ENCODE measurements around the gene MT3. TPM values are rescaled to one million over a fixed set of nuclear protein-coding genes. Genes with fewer than 3 reads are reported as not detected.
A peak's percentile ranks its signal among the peaks of the same experiment; 100 is the strongest.

The MT3 gene
- total and polyA plus RNA-seq, 2 experiments from 2014 or later: not detected

DNA sequence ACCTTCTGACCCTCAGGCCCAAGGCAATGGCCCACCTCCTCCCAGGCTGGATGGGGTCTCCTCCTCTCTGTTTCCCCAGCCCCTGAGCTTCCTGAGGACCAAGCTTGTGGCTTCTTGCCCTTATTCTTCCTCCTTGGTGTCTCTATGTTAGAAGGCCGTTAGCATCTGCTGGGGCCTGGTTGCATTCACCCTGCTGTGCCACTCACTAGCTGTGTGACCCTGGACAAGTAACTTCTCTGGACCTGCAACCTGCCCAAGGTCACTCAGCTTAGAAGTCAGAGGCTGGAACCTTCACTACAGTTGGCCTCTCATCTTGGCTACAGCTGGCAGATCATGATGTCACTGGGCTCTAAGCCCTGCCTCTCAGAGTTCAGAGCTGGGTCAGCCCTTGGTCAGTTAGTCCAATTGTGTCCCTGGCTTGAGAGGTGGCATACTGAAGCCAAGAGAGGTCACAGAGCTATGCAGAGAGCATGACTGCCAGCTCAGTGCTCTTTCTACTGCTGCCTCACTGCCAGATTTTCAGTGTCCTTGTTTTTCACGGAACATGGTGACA lies 22.0 kb downstream of the MT3 start:
- H3K36me3 ChIP-seq (ENCODE audit: low read depth): no peaks in the 10 kb centered on the region
- peak overlapping the region; percentile 100 for H3K27ac ChIP-seq
- peak; percentile 75 for DNase-seq
- H3K4me1 ChIP-seq (ENCODE audit: insufficient read depth): peaks cover 74% of the 10 kb centered on the region
- in situ Hi-C loops (cut with MboI): no loop called here
- peaks cover 12% of the 10 kb centered on the region; the same call in 1 of the 2 replicates for H3K79me2 ChIP-seq (ENCODE audit: insufficient read depth)
- peak overlapping the region; percentile 96 for H3K9ac ChIP-seq
- peaks cover 79% of the 10 kb centered on the region for H3F3A ChIP-seq (ENCODE audit: insufficient read depth)
- peak overlapping the region; percentile 95; the same call in 1 of the 2 replicates for H3K4me3 ChIP-seq
- H3K4me2 ChIP-seq (ENCODE audit: unreplicated experiment): peak overlapping the region; percentile 92
- TF ChIP-seq EZH2phosphoT487 (IDR thresholded peaks at IDR 0.05; ENCODE audit: insufficient read depth, low read depth) (no peak), EZH2 (IDR thresholded peaks at IDR 0.05; ENCODE audit: insufficient read depth, poor library complexity, severe bottlenecking) (no peak)
- H4K20me1 ChIP-seq (ENCODE audit: insufficient read depth): no peaks in the 10 kb centered on the region
- WGBS, 2 experiments (ENCODE audit: low coverage in 1 of 2, low lambda C conversion rate in 2 of 2, missing lambda C conversion rate in 2 of 2): 5 to 10% methylated on average over 1 to 2 of the region's 2 CpGs
- no peaks in the 10 kb centered on the region for H3K27me3 ChIP-seq (replicated peaks; ENCODE audit: insufficient read depth)
- H3K9me3 ChIP-seq (ENCODE audit: low read depth): no peaks in the 10 kb centered on the region
- no peaks in the 10 kb centered on the region for H3K9me2 ChIP-seq (ENCODE audit: insufficient read depth)
- peak overlapping the region; percentile 20; the same call in 1 of the 2 replicates for H2AFZ ChIP-seq

DNA sequence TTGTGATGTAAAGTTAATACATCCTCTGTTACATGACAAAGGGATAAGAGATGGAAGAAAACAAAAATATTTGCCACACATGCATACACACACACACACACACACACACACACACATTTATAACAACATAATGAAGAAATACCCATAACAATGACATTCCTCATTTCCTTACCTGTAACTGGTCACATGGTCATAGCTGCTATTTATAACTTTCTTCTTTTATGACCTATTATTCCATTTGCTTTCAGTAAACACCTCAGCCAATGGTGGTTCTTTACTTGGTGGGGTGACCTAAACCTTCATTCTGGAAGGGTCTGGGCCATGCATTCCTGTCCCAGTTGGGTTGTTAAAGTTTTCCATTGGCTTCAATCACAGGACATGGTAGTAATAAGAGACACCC lies 24.4 kb downstream of the MT3 start:
- Histone ChIP-seq H4K20me1 (ENCODE audit: insufficient read depth) (no peaks in the 10 kb centered on the region), H3K4me3 (no peak overlapping the region), H3K27me3 (replicated peaks; ENCODE audit: insufficient read depth) (no peaks in the 10 kb centered on the region), H3K36me3 (ENCODE audit: low read depth) (no peaks in the 10 kb centered on the region), H3K4me1 (ENCODE audit: insufficient read depth) (peaks cover 62% of the 10 kb centered on the region), H3K9me3 (ENCODE audit: low read depth) (no peaks in the 10 kb centered on the region), H3F3A (ENCODE audit: insufficient read depth) (peaks cover 62% of the 10 kb centered on the region), H3K79me2 (ENCODE audit: insufficient read depth) (peaks cover 10% of the 10 kb centered on the region; the same call in 1 of the 2 replicates), H3K9me2 (ENCODE audit: insufficient read depth) (no peaks in the 10 kb centered on the region), H3K4me2 (ENCODE audit: unreplicated experiment) (no peak overlapping the region), H3K27ac (no peak overlapping the region), H2AFZ (no peak overlapping the region), H3K9ac (no peak overlapping the region)
- TF ChIP-seq EZH2phosphoT487 (IDR thresholded peaks at IDR 0.05; ENCODE audit: insufficient read depth, low read depth) (no peak), EZH2 (IDR thresholded peaks at IDR 0.05; ENCODE audit: insufficient read depth, poor library complexity, severe bottlenecking) (no peak)
- DNase-seq: no peak
- in situ Hi-C loops (cut with MboI): no loop called here

DNA sequence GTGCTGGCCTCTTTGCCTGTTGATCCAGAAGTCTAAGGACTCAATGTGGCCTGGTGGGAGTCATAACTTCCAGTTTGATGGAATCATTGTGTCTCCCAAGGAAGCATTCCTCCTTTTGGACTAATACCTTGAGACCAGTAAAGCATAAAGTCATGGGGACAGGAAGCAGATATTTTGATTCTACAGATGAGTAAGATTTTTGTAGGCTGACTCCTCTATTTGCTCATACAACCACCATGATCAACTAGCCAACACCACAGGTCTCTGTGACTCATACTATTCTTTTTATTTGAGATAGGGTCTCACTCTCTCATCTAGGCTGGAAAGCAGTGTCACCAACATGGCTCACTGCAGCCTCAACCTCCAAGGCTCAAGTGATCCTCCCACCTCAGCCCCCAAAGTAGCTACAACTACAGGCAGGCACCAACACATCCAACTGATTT lies 25.2 kb downstream of the MT3 start:
- DNase-seq: peak; percentile 74
- no peaks in the 10 kb centered on the region for H3K27me3 ChIP-seq (replicated peaks; ENCODE audit: insufficient read depth)
- no peaks in the 10 kb centered on the region for H3K9me3 ChIP-seq (ENCODE audit: low read depth)
- no peaks in the 10 kb centered on the region for H4K20me1 ChIP-seq (ENCODE audit: insufficient read depth)
- H3K9me2 ChIP-seq (ENCODE audit: insufficient read depth): no peaks in the 10 kb centered on the region
- 0 out of 2 replicates have a peak, but pooled peaks cover 3% of the 10 kb centered on the region for H3K79me2 ChIP-seq (ENCODE audit: insufficient read depth)
- no peaks in the 10 kb centered on the region for H3K36me3 ChIP-seq (ENCODE audit: low read depth)
- H3K4me1 ChIP-seq (ENCODE audit: insufficient read depth): peaks cover 62% of the 10 kb centered on the region
- H3F3A ChIP-seq (ENCODE audit: insufficient read depth): peaks cover 54% of the 10 kb centered on the region
- no peak overlapping the region for H2AFZ ChIP-seq
- no peak overlapping the region for H3K4me2 ChIP-seq (ENCODE audit: unreplicated experiment)
- no peak overlapping the region for H3K9ac ChIP-seq
- H3K4me3 ChIP-seq: no peak overlapping the region
- TF ChIP-seq EZH2 (IDR thresholded peaks at IDR 0.05; ENCODE audit: insufficient read depth, poor library complexity, severe bottlenecking) (no peak), EZH2phosphoT487 (IDR thresholded peaks at IDR 0.05; ENCODE audit: insufficient read depth, low read depth) (no peak)
- peak overlapping the region; percentile 74 for H3K27ac ChIP-seq
- in situ Hi-C loops (cut with MboI): no loop called here

DNA sequence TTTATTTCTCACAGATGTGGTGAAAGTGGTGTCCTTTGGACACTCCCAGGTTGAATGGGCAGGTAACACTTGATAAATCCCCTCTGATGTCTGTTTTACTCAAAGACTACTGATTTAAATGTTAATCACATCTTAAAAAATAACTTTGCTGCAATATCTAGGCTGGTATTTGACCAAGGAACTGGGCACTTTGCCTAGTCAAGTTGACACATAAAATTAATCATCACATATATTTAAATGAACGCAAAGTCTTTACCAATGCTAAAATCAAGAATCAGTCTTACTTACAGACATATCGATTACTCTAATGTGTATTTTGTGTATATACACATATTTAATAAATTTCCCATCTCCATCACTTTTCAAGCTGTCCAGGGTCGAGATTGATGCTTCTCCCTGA lies 26.0 kb downstream of the MT3 start:
- H3F3A ChIP-seq (ENCODE audit: insufficient read depth): peaks cover 47% of the 10 kb centered on the region
- peaks cover 58% of the 10 kb centered on the region for H3K4me1 ChIP-seq (ENCODE audit: insufficient read depth)
- H3K4me3 ChIP-seq: no peak overlapping the region
- WGBS, 2 experiments (ENCODE audit: low coverage in 1 of 2, low lambda C conversion rate in 2 of 2, missing lambda C conversion rate in 2 of 2): 65 to 69% methylated on average over 3 of the region's 3 CpGs
- H4K20me1 ChIP-seq (ENCODE audit: insufficient read depth): no peaks in the 10 kb centered on the region
- H3K4me2 ChIP-seq (ENCODE audit: unreplicated experiment): no peak overlapping the region
- H3K79me2 ChIP-seq (ENCODE audit: insufficient read depth): 0 out of 2 replicates have a peak, but pooled peaks cover 3% of the 10 kb centered on the region
- no peak overlapping the region for H3K9ac ChIP-seq
- peak; percentile 72 for DNase-seq
- H3K27ac ChIP-seq: peak overlapping the region; percentile 74
- H3K36me3 ChIP-seq (ENCODE audit: low read depth): no peaks in the 10 kb centered on the region
- H3K9me2 ChIP-seq (ENCODE audit: insufficient read depth): no peaks in the 10 kb centered on the region
- in situ Hi-C loops (cut with MboI): no loop called here
- H3K9me3 ChIP-seq (ENCODE audit: low read depth): no peaks in the 10 kb centered on the region
- TF ChIP-seq EZH2phosphoT487 (IDR thresholded peaks at IDR 0.05; ENCODE audit: insufficient read depth, low read depth): no peak
- TF ChIP-seq EZH2 (IDR thresholded peaks at IDR 0.05; ENCODE audit: insufficient read depth, poor library complexity, severe bottlenecking): no peak
- no peaks in the 10 kb centered on the region for H3K27me3 ChIP-seq (replicated peaks; ENCODE audit: insufficient read depth)
- no peak overlapping the region for H2AFZ ChIP-seq

Data from GM23248 (cell line).